ENCODE measurements around the gene ZNF142. TPM values are rescaled to one million over a fixed set of nuclear protein-coding genes. Genes with fewer than 3 reads are reported as not detected.

ZNF142 gene
- total RNA-seq, 1 experiment from 2014 or later = 31.3 TPM

GRCh38 chr2:218708086-218708485 lies 48.7 kb upstream of the ZNF142 start:
- H3K27me3 ChIP-seq (ENCODE audit: control insufficient read depth, insufficient read depth, low read length) = no peaks in the 10 kb centered on the region
- DNase-seq (ENCODE audit: low read depth, low spot score) (no peak), ATAC-seq (no peak)
- H3K36me3 ChIP-seq (ENCODE audit: control insufficient read depth, insufficient read depth, low read length) = peaks cover 4% of the 10 kb centered on the region; the same call in 1 of the 2 replicates
- POLR2A ChIA-PET = no interaction called here
- H3K27ac ChIP-seq (ENCODE audit: low read length) = no peak overlapping the region
- H3K4me3 ChIP-seq (ENCODE audit: low read depth in 2 of 2, low read length in 2 of 2) = no peak overlapping the region
- H3K4me1 ChIP-seq (ENCODE audit: control insufficient read depth, insufficient read depth, low read length) = peaks cover 8% of the 10 kb centered on the region
- intact Hi-C loops (cut with micrococcal nuclease; ENCODE audit: unreplicated experiment) = no loop called here
- no TSS peak for BruUV-seq (replicated peaks)
- CTCF ChIA-PET = no interaction called here
- H3K9me3 ChIP-seq (ENCODE audit: control insufficient read depth, insufficient read depth, low read depth, low read length) = no peaks in the 10 kb centered on the region
- TF ChIP-seq POLR2AphosphoS5 (IDR thresholded peaks at IDR 0.05; ENCODE audit: low read depth, low read length) (no peak), REST (IDR thresholded peaks at IDR 0.05; ENCODE audit: insufficient read depth in 1 of 2, low read depth in 2 of 2, low read length in 1 of 2) (no peak), SIN3A (IDR thresholded peaks at IDR 0.05; ENCODE audit: borderline replicate concordance, insufficient read depth, low read depth, low read length) (no peak), CTCF (IDR thresholded peaks at IDR 0.05) (no peak), TCF7L2 (IDR thresholded peaks at IDR 0.05; ENCODE audit: low read depth, low read length) (no peak)
- in situ Hi-C loops (cut with HindIII; ENCODE audit: low pct_unique_long_range_greater_than_20kb, low sequenced_read_pairs) = no loop called here

- CTCF ChIA-PET = no interaction called here
- POLR2A ChIA-PET = no interaction called here
- H3K27ac ChIP-seq (ENCODE audit: low read length) = no peak overlapping the region
- intact Hi-C loops (cut with micrococcal nuclease; ENCODE audit: unreplicated experiment) = no loop called here
- DNase-seq (ENCODE audit: low read depth, low spot score) (no peak), ATAC-seq (no peak)
- 0 out of 2 replicates have a peak, but pooled peaks cover 3% of the 10 kb centered on the region for H3K36me3 ChIP-seq (ENCODE audit: control insufficient read depth, insufficient read depth, low read length)
- no TSS peak for BruUV-seq (replicated peaks)
- no peaks in the 10 kb centered on the region for H3K4me1 ChIP-seq (ENCODE audit: control insufficient read depth, insufficient read depth, low read length)
- in situ Hi-C loops (cut with HindIII; ENCODE audit: low pct_unique_long_range_greater_than_20kb, low sequenced_read_pairs) = no loop called here
- H3K27me3 ChIP-seq (ENCODE audit: control insufficient read depth, insufficient read depth, low read length) = no peaks in the 10 kb centered on the region
- no peak overlapping the region for H3K4me3 ChIP-seq (ENCODE audit: low read depth in 2 of 2, low read length in 2 of 2)
- H3K9me3 ChIP-seq (ENCODE audit: control insufficient read depth, insufficient read depth, low read depth, low read length) = no peaks in the 10 kb centered on the region
- TF ChIP-seq TCF7L2 (IDR thresholded peaks at IDR 0.05; ENCODE audit: low read depth, low read length) (no peak), REST (IDR thresholded peaks at IDR 0.05; ENCODE audit: insufficient read depth in 1 of 2, low read depth in 2 of 2, low read length in 1 of 2) (no peak), CTCF (IDR thresholded peaks at IDR 0.05) (no peak)
These were observed 43.9 kb upstream of the ZNF142 start for GRCh38 chr2:218703341-218703740.

Measured in Panc1 (cell line).